Stimulated activated CD8-positive, alpha-beta memory T cell treated with anti-CD3 and anti-CD28 coated beads, Interleukin-15, amount 100 ng/mL, for 24 hours (primary cell): ENCODE results near the gene HIP1.
"Not testable (repeated sequence)": the region's sequence is repeated elsewhere in the genome, so short reads cannot be mapped to it uniquely, and the experiment has no call there.

Experiments
- DNase-seq: peaks from one replicate; pipeline ENCODE4 v3.0.0-alpha.2; 2020; ENCODE audit warnings: low read depth

The HIP1 gene

GRCh38 chr7:75712517-75713361, 26.0 kb downstream of the HIP1 start:
- DNase-seq = no peak

DNA sequence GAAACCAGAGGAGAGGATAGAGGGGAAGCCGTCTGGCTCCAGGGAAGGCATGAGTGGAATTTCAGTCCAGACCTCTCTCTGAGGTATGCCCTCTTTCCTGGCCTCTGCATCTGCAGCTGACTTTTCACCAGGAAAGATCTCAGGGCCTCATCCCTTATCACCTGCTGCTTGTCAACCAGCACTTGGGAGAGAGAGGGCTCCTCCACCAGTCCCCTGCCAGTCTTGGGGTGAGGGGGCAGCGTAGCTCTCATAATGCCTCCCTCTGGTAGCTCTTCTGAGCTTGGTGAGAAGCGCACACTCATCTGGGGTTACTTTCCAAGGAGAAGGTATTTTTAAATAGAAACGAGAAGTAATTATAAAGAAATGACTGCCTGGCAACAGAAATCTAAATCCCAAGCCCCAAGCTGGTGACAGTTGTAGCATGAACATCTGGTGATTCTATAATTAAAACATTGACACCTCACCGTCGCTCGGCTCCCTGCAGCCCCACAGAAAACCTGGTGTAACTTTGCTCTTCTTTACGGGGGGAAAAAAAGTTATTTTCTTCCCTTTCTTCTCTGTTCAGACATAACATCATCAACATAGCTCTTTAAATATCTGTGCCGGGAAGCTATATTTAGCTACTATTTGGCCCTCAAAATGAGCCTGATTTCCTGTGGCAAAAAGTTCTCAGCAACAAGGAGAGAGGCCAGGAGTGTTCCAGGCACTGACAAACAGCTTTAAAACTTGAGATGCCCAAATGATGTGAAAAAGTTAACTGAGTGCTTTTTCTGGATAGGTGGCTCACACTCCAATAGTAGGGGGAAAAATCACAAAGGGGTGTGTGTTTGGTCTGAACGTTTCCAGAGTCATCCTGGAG, 26.9 kb downstream of the HIP1 start:
- DNase-seq = no peak

- no peak for DNase-seq
These were observed 27.7 kb downstream of the HIP1 start for GRCh38 chr7:75711076-75711475.

GRCh38 chr7:75704928-75705327, 33.8 kb downstream of the HIP1 start:
- DNase-seq = no peak

DNA sequence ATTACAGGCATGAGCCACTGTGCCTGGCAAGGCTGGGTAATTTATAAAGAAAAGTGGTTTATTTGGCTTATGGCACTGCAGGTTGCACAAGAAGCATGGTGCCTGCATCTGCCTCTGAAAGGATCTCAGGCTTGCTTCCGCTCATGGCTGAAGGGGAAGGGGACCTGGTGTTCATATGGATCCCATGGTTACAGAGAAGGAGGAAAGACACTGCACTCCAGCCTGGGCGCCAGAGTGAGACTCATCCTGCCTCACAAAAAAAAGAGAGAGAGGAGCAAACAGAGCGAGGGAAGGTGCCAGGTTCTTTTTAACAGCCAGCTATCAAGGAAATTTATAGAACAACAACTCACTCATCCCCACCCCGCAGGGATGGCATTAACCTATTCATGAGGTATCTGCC, 36.2 kb downstream of the HIP1 start:
- DNase-seq = no peak

- DNase-seq = no peak
These were observed 38.7 kb downstream of the HIP1 start for GRCh38 chr7:75699993-75700392.

GRCh38 chr7:75698358-75698757, 40.4 kb downstream of the HIP1 start:
- DNase-seq = no peak

DNA sequence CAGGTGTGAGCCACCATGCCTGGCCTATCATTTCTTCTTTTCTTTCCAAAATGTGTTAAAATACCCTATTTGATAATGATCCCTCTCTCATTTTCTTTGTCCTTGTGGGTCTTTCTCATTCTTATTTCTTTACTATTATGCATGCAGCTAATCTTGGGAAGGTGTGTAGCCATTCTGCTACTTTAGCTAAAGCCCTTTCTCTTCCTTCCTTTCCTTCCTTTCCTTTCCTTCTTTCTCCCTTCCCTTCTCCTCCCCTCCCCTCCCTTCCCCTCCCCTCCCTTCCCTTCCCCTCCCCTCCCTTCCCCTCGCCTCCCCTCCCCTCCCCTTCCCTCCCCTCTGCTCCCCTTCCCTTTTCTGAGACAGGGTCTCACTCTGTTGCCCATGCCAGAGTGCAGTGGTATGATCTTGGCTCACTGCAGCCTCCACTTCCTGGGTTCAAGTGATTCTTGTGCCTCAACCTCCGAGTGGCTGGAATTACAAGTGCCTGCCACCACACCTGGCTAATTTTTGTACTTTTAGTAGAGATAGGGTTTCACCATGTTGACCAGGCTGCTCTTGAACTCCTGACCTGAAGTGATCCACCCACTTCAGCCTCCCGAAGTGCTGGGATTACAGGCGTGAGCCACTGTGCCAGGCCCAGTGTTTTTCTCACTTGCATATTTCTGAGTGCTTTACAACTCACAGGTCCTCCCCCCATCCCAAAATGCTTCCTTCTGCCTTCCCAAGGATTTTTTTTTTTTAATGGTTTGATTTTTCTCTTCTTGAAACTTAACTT, 42.3 kb downstream of the HIP1 start:
- DNase-seq = no peak

DNA sequence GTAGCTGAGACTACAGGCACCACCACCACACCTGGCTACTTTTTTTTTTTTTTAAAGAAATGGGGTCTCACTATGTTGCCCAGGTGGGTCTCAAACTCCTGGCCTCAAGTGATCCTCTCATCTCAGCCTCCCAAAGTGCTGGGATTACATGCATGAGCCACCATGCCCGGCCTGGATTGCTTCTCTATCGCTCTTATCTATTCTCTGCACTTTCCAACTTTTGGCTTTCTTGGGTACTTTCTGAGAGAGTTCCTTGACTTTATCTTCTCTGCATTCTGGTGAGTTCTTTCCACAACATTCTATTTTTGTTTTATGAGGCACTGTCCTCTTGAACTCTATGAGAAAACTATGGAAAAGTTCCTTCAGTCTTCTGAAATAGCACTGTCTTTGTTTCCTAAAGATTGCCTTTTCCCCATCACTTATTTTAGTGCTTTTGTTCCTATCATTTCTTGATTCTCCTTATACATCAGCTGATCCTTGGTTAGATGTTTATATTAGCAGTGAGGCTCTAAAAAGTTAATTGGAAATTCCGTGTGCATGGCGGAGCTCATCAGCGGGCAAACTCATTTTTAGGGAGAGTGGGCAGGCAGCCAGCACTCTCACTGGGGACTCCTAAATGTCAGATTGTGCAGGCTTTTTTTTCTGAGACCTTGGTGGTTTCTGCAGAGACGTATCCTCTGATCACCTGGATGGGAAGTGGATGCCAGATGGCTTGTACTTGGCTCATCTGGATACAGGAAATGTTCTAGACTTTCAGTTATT, 43.9 kb downstream of the HIP1 start:
- DNase-seq = no peak

GRCh38 chr7:75693668-75694067, 45.1 kb downstream of the HIP1 start:
- not testable (repeated sequence) for DNase-seq

DNA sequence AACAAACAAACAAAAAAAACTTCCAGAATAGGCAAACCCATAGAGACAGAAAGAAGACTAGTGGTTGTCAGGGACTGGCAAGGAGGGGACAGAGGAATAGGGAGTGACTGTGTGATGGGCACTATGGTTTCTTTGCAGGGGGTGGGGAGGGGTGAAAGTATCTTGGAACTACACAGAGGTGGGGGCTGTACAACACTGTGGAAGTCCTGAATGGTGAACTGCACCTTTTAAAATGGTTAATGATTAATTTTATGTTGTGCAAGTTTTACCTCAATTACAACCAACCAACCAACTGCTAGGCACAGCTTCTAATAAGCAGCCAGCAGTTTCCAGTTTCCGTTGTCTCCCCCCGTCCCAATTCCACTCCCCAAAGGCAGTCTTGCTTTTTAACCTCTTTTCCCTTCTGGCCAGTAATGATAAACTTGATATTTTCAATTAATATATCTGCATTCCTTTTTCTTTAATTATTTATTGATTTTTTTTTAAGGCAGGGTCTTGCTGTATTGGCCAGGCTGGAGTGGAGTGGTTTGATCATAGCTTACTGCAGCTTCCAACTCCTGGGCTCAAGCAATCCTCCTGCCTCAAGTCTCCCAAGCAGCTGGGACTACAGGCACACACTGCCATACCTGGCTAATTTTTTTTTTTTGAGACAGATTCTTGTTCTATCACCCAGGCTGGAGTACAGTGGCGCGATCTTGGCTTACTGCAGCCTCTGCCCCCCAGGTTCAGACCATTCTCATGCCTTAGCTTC, 46.8 kb downstream of the HIP1 start:
- no peak for DNase-seq

DNA sequence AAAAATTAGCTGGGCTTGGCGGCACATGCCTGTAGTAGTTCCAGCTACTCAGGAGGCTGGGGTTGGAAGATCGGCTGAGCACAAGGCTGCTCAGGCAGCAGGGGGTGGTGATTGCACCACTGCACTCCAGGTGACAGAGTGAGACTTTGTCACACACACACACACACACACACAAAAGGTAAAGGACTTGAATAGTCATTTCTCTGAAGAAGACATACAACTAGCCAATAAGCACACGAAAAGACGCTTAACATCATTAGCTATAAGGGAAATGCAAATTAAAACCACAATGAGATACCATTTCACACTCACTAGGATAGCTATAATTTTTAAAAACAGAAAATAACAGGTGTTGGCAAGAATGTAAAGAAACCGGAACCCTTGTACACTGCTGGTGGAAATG, 48.6 kb downstream of the HIP1 start:
- no peak for DNase-seq

- no peak for DNase-seq
These were observed 49.3 kb downstream of the HIP1 start for GRCh38 chr7:75689246-75690099.

DNA sequence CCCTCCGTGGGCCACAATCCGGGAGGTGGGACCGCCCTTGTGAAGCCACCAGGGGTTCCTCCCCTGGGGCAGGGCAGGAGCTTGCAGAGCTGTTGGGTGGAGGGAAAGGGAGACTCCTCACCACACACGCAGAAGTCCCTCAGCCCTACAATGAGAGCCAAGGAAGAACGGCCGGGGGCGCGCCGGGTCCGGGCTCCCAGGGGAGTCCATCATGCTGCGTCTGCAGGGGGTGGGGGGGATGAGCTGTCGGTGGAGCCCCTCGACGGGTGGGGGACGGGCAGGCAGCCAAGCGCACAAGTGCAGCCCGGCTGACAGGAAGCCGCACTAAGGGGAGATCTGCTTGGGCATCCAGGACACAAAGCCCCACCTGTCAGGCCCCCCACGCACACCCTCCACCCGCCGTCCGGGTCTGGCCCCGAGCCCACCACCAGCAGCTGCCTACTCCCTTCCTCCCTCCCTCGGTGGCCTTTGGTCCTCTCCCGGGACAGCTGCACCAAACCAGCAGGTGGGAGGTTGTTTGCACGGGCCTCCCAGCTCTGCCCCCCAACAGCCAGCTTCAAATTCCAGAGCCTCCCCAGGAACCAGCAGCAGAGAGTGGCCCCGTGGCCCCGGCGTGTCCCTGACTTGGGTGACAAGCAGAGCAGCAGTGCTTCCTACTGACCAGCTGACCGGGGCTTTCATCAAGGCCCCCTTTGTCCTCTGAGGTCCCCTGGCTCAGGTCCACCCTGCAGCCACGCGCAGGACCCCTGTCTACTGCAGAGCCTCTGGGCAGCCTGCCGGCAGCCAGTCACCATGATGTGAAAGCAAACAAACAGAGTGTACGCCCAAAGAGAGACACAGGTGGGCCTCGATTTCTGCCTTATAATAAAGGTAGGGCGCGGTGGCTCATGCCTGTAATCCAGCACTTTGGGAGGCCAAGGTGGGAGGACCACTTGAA, 50.3 kb downstream of the HIP1 start:
- no peak for DNase-seq

DNA sequence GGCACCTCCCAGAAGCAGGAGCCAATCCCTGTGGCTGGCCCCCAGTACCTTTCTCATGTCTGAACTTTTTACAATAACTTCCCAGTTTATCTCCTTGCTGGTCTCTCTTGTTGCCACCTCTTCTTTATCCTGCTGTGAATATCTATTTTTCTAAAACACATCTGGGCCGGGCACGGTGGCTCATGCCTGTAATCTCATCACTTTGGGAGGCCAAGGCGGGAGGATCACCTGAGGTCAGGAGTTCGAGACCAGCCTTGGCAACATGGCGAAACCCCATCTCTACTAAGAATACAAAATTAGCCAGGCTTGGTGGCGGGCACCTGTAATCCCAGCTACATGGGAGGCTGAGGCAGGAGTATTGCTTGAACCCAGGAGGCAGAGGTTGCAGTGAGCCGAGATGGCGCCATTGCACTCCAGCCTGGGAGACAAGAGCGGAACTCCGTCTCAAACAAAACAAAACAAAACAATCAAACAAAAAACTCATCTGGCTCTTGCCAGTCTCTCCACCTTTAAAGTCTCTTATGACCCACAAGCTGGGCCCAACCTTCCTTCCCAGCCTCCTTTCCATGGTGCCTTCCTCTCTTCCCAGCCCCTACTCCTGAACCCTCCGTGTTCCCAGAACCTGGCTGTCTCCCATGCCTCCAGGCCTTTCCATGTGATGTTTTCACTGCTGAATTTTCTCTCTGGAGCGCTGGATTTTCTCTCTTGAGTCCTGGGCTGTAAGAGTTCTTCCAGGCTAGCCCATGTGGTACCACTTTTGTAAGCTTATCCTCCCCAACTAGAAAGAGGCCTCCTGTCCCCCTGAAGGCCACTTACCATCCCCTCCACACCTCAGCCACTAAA, 51.3 kb downstream of the HIP1 start:
- DNase-seq = no peak

DNA sequence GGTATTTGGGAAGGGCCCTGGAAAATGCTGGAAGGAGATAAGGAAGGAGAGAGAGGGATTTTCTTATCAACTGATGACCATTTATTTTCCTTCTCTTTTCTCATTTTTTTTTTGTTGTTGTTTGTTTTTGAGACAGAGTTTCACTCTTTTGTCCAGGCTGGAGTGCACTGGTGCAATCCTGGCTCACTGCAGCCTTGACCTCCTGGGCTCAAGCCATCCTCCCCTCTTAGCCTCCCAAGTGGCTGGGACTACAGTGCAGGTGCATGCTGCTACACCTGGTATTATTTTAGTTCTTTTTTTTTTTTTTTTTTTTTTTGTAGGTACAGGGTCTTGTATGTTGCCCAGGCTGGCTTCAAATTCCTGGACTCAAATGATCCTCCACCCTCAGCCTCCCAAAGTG, 52.2 kb downstream of the HIP1 start:
- no peak for DNase-seq

DNA sequence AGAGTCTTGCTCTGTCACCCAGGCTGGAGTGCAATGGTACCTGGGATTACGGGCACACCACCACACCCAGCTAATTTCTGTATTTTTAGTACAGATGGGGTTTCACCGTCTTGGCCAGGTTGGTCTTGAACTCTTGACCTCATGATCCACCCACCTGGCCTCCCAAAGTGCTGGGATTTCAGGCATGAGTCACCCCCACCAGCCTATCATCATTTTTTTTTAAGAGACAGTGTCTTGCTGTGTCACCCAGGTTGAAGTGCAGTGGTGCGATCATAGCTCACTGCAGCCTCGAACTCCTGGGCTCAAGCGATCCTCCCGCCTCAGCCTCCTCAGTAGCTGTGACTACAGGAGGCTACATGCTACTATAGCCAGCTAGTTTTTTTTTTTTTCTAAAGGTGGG, 56.7 kb downstream of the HIP1 start:
- DNase-seq = not testable (repeated sequence)

DNA sequence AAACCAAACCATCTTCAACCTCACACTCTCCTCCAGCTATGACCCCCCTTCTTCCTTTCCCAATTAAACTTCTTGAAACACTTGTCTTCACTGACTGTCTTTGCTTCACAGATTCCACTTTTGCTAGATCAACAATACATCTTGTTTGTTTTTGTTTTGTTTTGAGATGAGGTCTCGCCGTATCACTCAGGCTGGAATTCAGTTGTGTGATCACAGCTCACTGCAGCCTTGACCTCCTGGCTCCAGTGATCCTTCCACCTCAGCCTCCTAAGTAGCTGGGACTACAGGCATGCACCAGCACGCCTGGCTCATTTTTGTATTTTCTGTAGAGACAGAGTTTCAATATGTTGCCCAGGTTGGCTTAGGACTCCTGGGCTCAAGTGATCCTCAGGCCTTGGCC, 59.7 kb downstream of the HIP1 start:
- DNase-seq = no peak
